Measurements from ENCODE around the gene RTP2. TPM values are rescaled to one million over a fixed set of nuclear protein-coding genes. Genes with fewer than 3 reads are reported as not detected.

Gene RTP2
- total RNA-seq, 1 experiment from 2014 or later: not detected

GRCh38 chr3:187739094-187739560 is 36.8 kb upstream of the RTP2 start:
- TF ChIP-seq, protein P1, sequence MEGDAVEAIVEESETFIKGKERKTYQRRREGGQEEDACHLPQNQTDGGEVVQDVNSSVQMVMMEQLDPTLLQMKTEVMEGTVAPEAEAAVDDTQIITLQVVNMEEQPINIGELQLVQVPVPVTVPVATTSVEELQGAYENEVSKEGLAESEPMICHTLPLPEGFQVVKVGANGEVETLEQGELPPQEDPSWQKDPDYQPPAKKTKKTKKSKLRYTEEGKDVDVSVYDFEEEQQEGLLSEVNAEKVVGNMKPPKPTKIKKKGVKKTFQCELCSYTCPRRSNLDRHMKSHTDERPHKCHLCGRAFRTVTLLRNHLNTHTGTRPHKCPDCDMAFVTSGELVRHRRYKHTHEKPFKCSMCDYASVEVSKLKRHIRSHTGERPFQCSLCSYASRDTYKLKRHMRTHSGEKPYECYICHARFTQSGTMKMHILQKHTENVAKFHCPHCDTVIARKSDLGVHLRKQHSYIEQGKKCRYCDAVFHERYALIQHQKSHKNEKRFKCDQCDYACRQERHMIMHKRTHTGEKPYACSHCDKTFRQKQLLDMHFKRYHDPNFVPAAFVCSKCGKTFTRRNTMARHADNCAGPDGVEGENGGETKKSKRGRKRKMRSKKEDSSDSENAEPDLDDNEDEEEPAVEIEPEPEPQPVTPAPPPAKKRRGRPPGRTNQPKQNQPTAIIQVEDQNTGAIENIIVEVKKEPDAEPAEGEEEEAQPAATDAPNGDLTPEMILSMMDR (conservative IDR thresholded peaks at IDR 0.05; ENCODE audit: low read depth, low read length): no peak
- no peak for TF ChIP-seq EZH2 (IDR thresholded peaks at IDR 0.05; ENCODE audit: low read length, unreplicated experiment)
- TF ChIP-seq EZH2phosphoT487 (IDR thresholded peaks at IDR 0.05; ENCODE audit: borderline replicate concordance, low read length): no peak
- Histone ChIP-seq H3K9me3 (ENCODE audit: low read length) (no peaks in the 10 kb centered on the region), H3K4me1 (ENCODE audit: insufficient read depth, low read length) (peaks cover 35% of the 10 kb centered on the region), H3K4me2 (ENCODE audit: low read length) (peak overlapping the region; percentile 99), H3K4me3 (ENCODE audit: low read length) (peak overlapping the region; percentile 93), H3K27ac (ENCODE audit: low read length) (peak overlapping the region; percentile 63), H4K20me1 (ENCODE audit: low read length) (0 out of 2 replicates have a peak, but pooled peaks cover 5% of the 10 kb centered on the region), H3K36me3 (ENCODE audit: low read depth, low read length) (no peaks in the 10 kb centered on the region), H3K79me2 (ENCODE audit: low read length) (peaks cover 70% of the 10 kb centered on the region), H3K9me2 (replicated peaks; ENCODE audit: low read length) (no peaks in the 10 kb centered on the region), H3F3A (ENCODE audit: low read length, unreplicated experiment) (no peaks in the 10 kb centered on the region), H2AFZ (ENCODE audit: low read length) (peak overlapping the region; percentile 85), H3K9ac (ENCODE audit: low read length) (peak overlapping the region; percentile 54), H3K27me3 (ENCODE audit: low read length) (no peaks in the 10 kb centered on the region)
- ATAC-seq: peak; percentile 0
- no TSS peak for BruUV-seq (replicated peaks)
- intact Hi-C loops (cut with micrococcal nuclease): loop anchor here (1.0 to 5.0 kb wide), 6 partner anchors 490 to 1493 kb away; no protein-coding TSS in a partner anchor
- CTCF ChIA-PET: interaction anchor here (0.5 to 3.3 kb wide), 8 partner anchors 11 to 1215 kb away, joined by 3 to 49 read pairs (median 6); no protein-coding TSS in a partner anchor
- DNase-seq: no peak
- POLR2A ChIA-PET (ENCODE audit: unreplicated experiment): interaction anchor here (0.5 to 0.7 kb wide), 3 partner anchors 662 to 976 kb away, joined by 3 to 14 read pairs (median 7); no protein-coding TSS in a partner anchor

DNA sequence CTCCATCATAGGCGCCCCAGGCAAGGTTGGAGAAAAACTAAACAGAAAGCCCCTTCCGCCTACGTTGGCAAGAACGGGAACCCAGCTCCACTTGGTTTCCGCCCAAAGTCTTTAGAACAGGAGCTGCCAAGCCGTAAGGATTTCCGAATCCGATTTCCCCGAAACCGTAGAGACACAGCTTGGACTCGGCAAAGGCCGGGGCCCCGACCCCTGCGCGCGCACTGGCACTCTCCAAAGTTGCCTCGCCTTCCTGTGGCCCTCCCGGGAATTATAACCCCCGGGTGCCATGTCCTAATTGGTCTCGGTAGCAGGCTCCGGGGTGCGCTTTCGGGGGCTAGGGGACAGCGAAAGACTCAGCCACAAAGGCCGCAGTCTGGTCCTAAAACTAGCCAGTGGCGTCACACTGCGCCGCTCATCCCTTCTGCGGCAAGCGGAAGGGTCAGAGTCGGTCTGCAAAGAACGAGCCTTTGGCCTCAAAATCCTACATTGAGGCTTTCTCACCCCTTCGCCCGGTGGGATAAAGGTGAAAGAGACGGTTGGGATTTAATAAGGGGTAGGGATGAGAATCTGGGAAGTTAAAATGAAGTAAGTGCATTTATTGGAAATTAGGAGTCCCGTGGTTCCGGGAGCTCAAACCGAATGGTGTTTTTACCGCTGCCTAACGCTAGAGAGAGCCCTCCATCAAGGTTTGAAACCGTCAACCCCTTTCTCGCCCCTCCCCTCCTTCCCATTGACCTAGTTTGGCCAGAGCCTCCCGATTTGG is 36.2 kb upstream of the RTP2 start:
- Histone ChIP-seq H3K9me3 (ENCODE audit: low read length) (no peaks in the 10 kb centered on the region), H2AFZ (ENCODE audit: low read length) (peak overlapping the region; percentile 85), H3K27ac (ENCODE audit: low read length) (peak overlapping the region; percentile 56), H4K20me1 (ENCODE audit: low read length) (0 out of 2 replicates have a peak, but pooled peaks cover 5% of the 10 kb centered on the region), H3K4me1 (ENCODE audit: insufficient read depth, low read length) (peaks cover 35% of the 10 kb centered on the region), H3K79me2 (ENCODE audit: low read length) (peaks cover 64% of the 10 kb centered on the region), H3F3A (ENCODE audit: low read length, unreplicated experiment) (no peaks in the 10 kb centered on the region), H3K36me3 (ENCODE audit: low read depth, low read length) (peaks cover under 1% of the 10 kb centered on the region; the same call in 1 of the 2 replicates), H3K9ac (ENCODE audit: low read length) (peak overlapping the region; percentile 71), H3K4me2 (ENCODE audit: low read length) (peak overlapping the region; percentile 99), H3K27me3 (ENCODE audit: low read length) (no peaks in the 10 kb centered on the region), H3K4me3 (ENCODE audit: low read length) (peak overlapping the region; percentile 93), H3K9me2 (replicated peaks; ENCODE audit: low read length) (no peaks in the 10 kb centered on the region)
- TF ChIP-seq EZH2 (IDR thresholded peaks at IDR 0.05; ENCODE audit: low read length, unreplicated experiment) (no peak), EZH2phosphoT487 (IDR thresholded peaks at IDR 0.05; ENCODE audit: borderline replicate concordance, low read length) (no peak)
- TF ChIP-seq, protein P1 (conservative IDR thresholded peaks at IDR 0.05; ENCODE audit: low read depth, low read length): peak; percentile 88
- ATAC-seq (peak; percentile 42), DNase-seq (peak; percentile 94)
- ChIA-PET CTCF (interaction anchor here (0.5 to 3.3 kb wide), 14 partner anchors 12 to 1216 kb away, joined by 3 to 49 read pairs (median 4); no protein-coding TSS in a partner anchor), POLR2A (ENCODE audit: unreplicated experiment) (interaction anchor here (0.5 to 0.7 kb wide), 4 partner anchors 395 to 1614 kb away, joined by 3 to 14 read pairs (median 4); no protein-coding TSS in a partner anchor)
- BruUV-seq (replicated peaks): no TSS peak
- intact Hi-C loops (cut with micrococcal nuclease): loop anchor here (1.0 to 5.0 kb wide), 6 partner anchors 491 to 1494 kb away; no protein-coding TSS in a partner anchor

All from PC-3 (cell line).